Smooth muscle cell of the brain vasculature (primary cell): ENCODE data around the gene C9orf40.
A peak's percentile ranks its signal among the peaks of the same experiment; 100 is the strongest.

Source experiments
- DNase-seq: peaks from one replicate; pipeline ENCODE4 v3.0.0-alpha.2; 2012; ENCODE audit warnings: low read depth, low spot score

The C9orf40 gene

GRCh38 chr9:74940600-74940999 lies 12.1 kb downstream of the C9orf40 start:
- peak; percentile 17 for DNase-seq

GRCh38 chr9:74935008-74935407 lies 17.7 kb downstream of the C9orf40 start:
- no peak for DNase-seq

GRCh38 chr9:74921737-74922136 lies 31.0 kb downstream of the C9orf40 start:
- DNase-seq: no peak

GRCh38 chr9:74920944-74921626 lies 31.6 kb downstream of the C9orf40 start:
- no peak for DNase-seq

- DNase-seq: no peak
These were observed 42.7 kb downstream of the C9orf40 start for GRCh38 chr9:74910036-74910435.

- no peak for DNase-seq
These were observed 44.0 kb downstream of the C9orf40 start for GRCh38 chr9:74908665-74909064.

GRCh38 chr9:74907085-74907484 lies 45.6 kb downstream of the C9orf40 start:
- DNase-seq: no peak

GRCh38 chr9:74901001-74901400 lies 51.7 kb downstream of the C9orf40 start:
- DNase-seq: no peak
